ENCODE data around the gene MRPL20. TPM values are rescaled to one million over a fixed set of nuclear protein-coding genes. Genes with fewer than 3 reads are reported as not detected.

MRPL20 gene
- polyA plus RNA-seq, 1 donor = 111 TPM

Other genes with a start within 250 kb of the MRPL20 start
- 0.98 TPM for gene TTLL10, start 233.4 kb downstream of the MRPL20 start, polyA plus RNA-seq (ENCODE audit: insufficient read length)
- 0.38 TPM for gene TNFRSF18, start 200.7 kb downstream of the MRPL20 start, polyA plus RNA-seq (ENCODE audit: insufficient read length)
- 1.0 TPM for gene TNFRSF4, start 193.1 kb downstream of the MRPL20 start, polyA plus RNA-seq (ENCODE audit: insufficient read length)
- 109 TPM for gene SDF4, start 175.3 kb downstream of the MRPL20 start, polyA plus RNA-seq (ENCODE audit: insufficient read length)
- 19.0 TPM for gene B3GALT6, start 175.1 kb downstream of the MRPL20 start, polyA plus RNA-seq (ENCODE audit: insufficient read length)
- 8.2 TPM for gene C1QTNF12, start 160.6 kb downstream of the MRPL20 start, polyA plus RNA-seq (ENCODE audit: insufficient read length)
- gene UBE2J2, start 133.4 kb downstream of the MRPL20 start, polyA plus RNA-seq (ENCODE audit: insufficient read length) = 55.7 TPM
- 4.9 TPM for gene SCNN1D, start 126.9 kb downstream of the MRPL20 start, polyA plus RNA-seq (ENCODE audit: insufficient read length)
- gene ACAP3, start 99.4 kb downstream of the MRPL20 start, polyA plus RNA-seq (ENCODE audit: insufficient read length) = 25.2 TPM
- gene PUSL1, start 98.7 kb downstream of the MRPL20 start, polyA plus RNA-seq (ENCODE audit: insufficient read length) = 6.9 TPM
- 119 TPM for gene INTS11, start 82.6 kb downstream of the MRPL20 start, polyA plus RNA-seq (ENCODE audit: insufficient read length)
- 10.8 TPM for gene CPTP, start 82.5 kb downstream of the MRPL20 start, polyA plus RNA-seq (ENCODE audit: insufficient read length)
- gene TAS1R3, start 76.0 kb downstream of the MRPL20 start, polyA plus RNA-seq (ENCODE audit: insufficient read length) = 0.37 TPM
- gene DVL1, start 57.9 kb downstream of the MRPL20 start, polyA plus RNA-seq (ENCODE audit: insufficient read length) = 22.0 TPM
- 147 TPM for gene MXRA8, start 48.7 kb downstream of the MRPL20 start, polyA plus RNA-seq (ENCODE audit: insufficient read length)
- 50.6 TPM for gene AURKAIP1, start 32.1 kb downstream of the MRPL20 start, polyA plus RNA-seq (ENCODE audit: insufficient read length)
- 353 TPM for gene CCNL2, start 8.0 kb downstream of the MRPL20 start, polyA plus RNA-seq (ENCODE audit: insufficient read length)
- gene ANKRD65, start 14.0 kb upstream of the MRPL20 start, polyA plus RNA-seq (ENCODE audit: insufficient read length) = 8.5 TPM
- 36.0 TPM for gene VWA1, start 28.4 kb upstream of the MRPL20 start, polyA plus RNA-seq (ENCODE audit: insufficient read length)
- gene ATAD3C, start 42.4 kb upstream of the MRPL20 start, polyA plus RNA-seq (ENCODE audit: insufficient read length) = 1.7 TPM
- 19.5 TPM for gene ATAD3B, start 64.5 kb upstream of the MRPL20 start, polyA plus RNA-seq (ENCODE audit: insufficient read length)
- gene ATAD3A, start 104.9 kb upstream of the MRPL20 start, polyA plus RNA-seq (ENCODE audit: insufficient read length) = 21.5 TPM
- gene TMEM240, start 133.3 kb upstream of the MRPL20 start, polyA plus RNA-seq (ENCODE audit: insufficient read length) = 3.7 TPM
- gene SSU72, start 167.6 kb upstream of the MRPL20 start, polyA plus RNA-seq (ENCODE audit: insufficient read length) = 82.2 TPM
- 2.4 TPM for gene FNDC10, start 192.8 kb upstream of the MRPL20 start, polyA plus RNA-seq (ENCODE audit: insufficient read length)
- 34.7 TPM for gene MIB2, start 208.2 kb upstream of the MRPL20 start, polyA plus RNA-seq (ENCODE audit: insufficient read length)
- gene MMP23B, start 224.9 kb upstream of the MRPL20 start, polyA plus RNA-seq (ENCODE audit: insufficient read length) = 14.9 TPM